SKM-1 (cell line): ENCODE measurements around the gene SIVA1.
"Not testable (repeated sequence)": the region's sequence is repeated elsewhere in the genome, so short reads cannot be mapped to it uniquely, and the experiment has no call there.

Experiments
- DNase-seq: peaks from one replicate; lab custom pipeline; 2025; ENCODE audit not compliant: unreplicated experiment; lab: John Stamatoyannopoulos, UW

The SIVA1 gene

GRCh38 chr14:104719343-104719742 is 33.6 kb upstream of the SIVA1 start:
- DNase-seq, result no peak

GRCh38 chr14:104721505-104722431 is 31.2 kb upstream of the SIVA1 start:
- no peak for DNase-seq

- DNase-seq, result peak; percentile 11
Observed at GRCh38 chr14:104722938-104723650, 29.9 kb upstream of the SIVA1 start.

GRCh38 chr14:104723651-104724406 is 29.1 kb upstream of the SIVA1 start, which contains the start of gene ADSS1:
TSS of gene ADSS1 (plus strand) at chr14:104724229. CDS start at chr14:104724271, 42 bp downstream.
- no peak for DNase-seq

GRCh38 chr14:104724407-104724980 is 28.5 kb upstream of the SIVA1 start:
- no peak for DNase-seq

GRCh38 chr14:104724981-104725771 is 27.8 kb upstream of the SIVA1 start:
- no peak for DNase-seq

GRCh38 chr14:104725772-104726548 is 27.0 kb upstream of the SIVA1 start:
- no peak for DNase-seq

- no peak for DNase-seq
Observed at GRCh38 chr14:104726600-104727451, 26.1 kb upstream of the SIVA1 start.

- no peak for DNase-seq
Observed at GRCh38 chr14:104728631-104729030, 24.3 kb upstream of the SIVA1 start.

GRCh38 chr14:104729176-104729834 is 23.6 kb upstream of the SIVA1 start:
- DNase-seq, result not testable (repeated sequence)

- no peak for DNase-seq
Observed at GRCh38 chr14:104729835-104730181, 23.1 kb upstream of the SIVA1 start.

- DNase-seq, result no peak
Observed at GRCh38 chr14:104730487-104730886, 22.5 kb upstream of the SIVA1 start.

- no peak for DNase-seq
Observed at GRCh38 chr14:104731320-104732294, 21.3 kb upstream of the SIVA1 start.

- DNase-seq, result no peak
Observed at GRCh38 chr14:104732355-104732804, 20.6 kb upstream of the SIVA1 start.

- DNase-seq, result no peak
Observed at GRCh38 chr14:104732931-104733681, 19.8 kb upstream of the SIVA1 start.

- DNase-seq, result no peak
Observed at GRCh38 chr14:104734051-104734587, 18.8 kb upstream of the SIVA1 start.
